Glomerular visceral epithelial cell (primary cell): ENCODE results near the gene PRKCB.
"Not testable (repeated sequence)": the region's sequence is repeated elsewhere in the genome, so short reads cannot be mapped to it uniquely, and the experiment has no call there.

ENCODE experiments used
- DNase-seq: peaks from one replicate; pipeline ENCODE4 v3.0.0-alpha.2; 2016; ENCODE audit errors: extremely low spot score

PRKCB gene

GRCh38 chr16:23902748-23903414 lies 67.1 kb downstream of the PRKCB start:
- DNase-seq, result no peak

- peak; percentile 2 for DNase-seq
Measured at GRCh38 chr16:23905027-23905426, 69.2 kb downstream of the PRKCB start.

- DNase-seq, result no peak
Measured at GRCh38 chr16:23907457-23907902, 71.7 kb downstream of the PRKCB start.

GRCh38 chr16:23907903-23908302 lies 72.1 kb downstream of the PRKCB start:
- no peak for DNase-seq

GRCh38 chr16:23908790-23909189 lies 73.0 kb downstream of the PRKCB start:
- DNase-seq, result no peak

GRCh38 chr16:23909792-23910418 lies 74.1 kb downstream of the PRKCB start:
- no peak for DNase-seq

- DNase-seq, result no peak
Measured at GRCh38 chr16:23914946-23915530, 79.3 kb downstream of the PRKCB start.

GRCh38 chr16:23916552-23916951 lies 80.8 kb downstream of the PRKCB start:
- not testable (repeated sequence) for DNase-seq

GRCh38 chr16:23917621-23918020 lies 81.8 kb downstream of the PRKCB start:
- no peak for DNase-seq

GRCh38 chr16:23920446-23920845 lies 84.7 kb downstream of the PRKCB start:
- DNase-seq, result no peak

- no peak for DNase-seq
Measured at GRCh38 chr16:23920899-23921298, 85.1 kb downstream of the PRKCB start.

GRCh38 chr16:23922406-23922805 lies 86.6 kb downstream of the PRKCB start:
- DNase-seq, result no peak

- DNase-seq, result no peak
Measured at GRCh38 chr16:23924128-23924527, 88.3 kb downstream of the PRKCB start.

- DNase-seq, result no peak
Measured at GRCh38 chr16:23927796-23928195, 92.0 kb downstream of the PRKCB start.

- no peak for DNase-seq
Measured at GRCh38 chr16:23929237-23929636, 93.5 kb downstream of the PRKCB start.

- no peak for DNase-seq
Measured at GRCh38 chr16:23929856-23930255, 94.1 kb downstream of the PRKCB start.

GRCh38 chr16:23930791-23931190 lies 95.0 kb downstream of the PRKCB start:
- DNase-seq, result no peak

- DNase-seq, result no peak
Measured at GRCh38 chr16:23931199-23931598, 95.4 kb downstream of the PRKCB start.

GRCh38 chr16:23933650-23934049 lies 97.9 kb downstream of the PRKCB start:
- not testable (repeated sequence) for DNase-seq

GRCh38 chr16:23934610-23935236 lies 98.9 kb downstream of the PRKCB start:
- no peak for DNase-seq

GRCh38 chr16:23940111-23940510 lies 104.3 kb downstream of the PRKCB start:
- DNase-seq, result no peak

- no peak for DNase-seq
Measured at GRCh38 chr16:23941025-23941424, 105.2 kb downstream of the PRKCB start.
